GM18907 (cell line): Measurements from ENCODE around the gene FGFR4.

Experiments
- ATAC-seq: cut with Tn5 transposase; IDR thresholded peaks from one replicate; pipeline ENCODE4 v1.9.1; 2021; ENCODE audit warnings: mild to moderate bottlenecking, moderate library complexity; ENCODE audit not compliant: unreplicated experiment

Gene FGFR4

DNA sequence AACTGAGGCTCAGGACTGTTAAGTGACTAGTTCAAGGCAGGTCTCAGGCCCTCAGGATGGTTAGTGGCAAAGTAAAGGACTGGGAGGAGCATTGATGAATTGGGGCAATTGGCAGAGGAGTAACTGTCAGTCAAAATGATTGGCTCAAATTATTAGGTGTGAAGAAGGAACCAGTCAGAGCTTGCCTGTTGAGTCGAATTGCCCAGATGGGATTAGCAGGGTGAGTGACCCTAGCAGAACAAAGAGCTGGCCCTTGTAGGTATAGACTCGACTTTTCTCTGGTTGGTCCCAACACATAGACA, 44.3 kb downstream of the FGFR4 start:
- no peak for ATAC-seq

GRCh38 chr5:177131352-177132135, 44.8 kb downstream of the FGFR4 start:
- ATAC-seq, result no peak

DNA sequence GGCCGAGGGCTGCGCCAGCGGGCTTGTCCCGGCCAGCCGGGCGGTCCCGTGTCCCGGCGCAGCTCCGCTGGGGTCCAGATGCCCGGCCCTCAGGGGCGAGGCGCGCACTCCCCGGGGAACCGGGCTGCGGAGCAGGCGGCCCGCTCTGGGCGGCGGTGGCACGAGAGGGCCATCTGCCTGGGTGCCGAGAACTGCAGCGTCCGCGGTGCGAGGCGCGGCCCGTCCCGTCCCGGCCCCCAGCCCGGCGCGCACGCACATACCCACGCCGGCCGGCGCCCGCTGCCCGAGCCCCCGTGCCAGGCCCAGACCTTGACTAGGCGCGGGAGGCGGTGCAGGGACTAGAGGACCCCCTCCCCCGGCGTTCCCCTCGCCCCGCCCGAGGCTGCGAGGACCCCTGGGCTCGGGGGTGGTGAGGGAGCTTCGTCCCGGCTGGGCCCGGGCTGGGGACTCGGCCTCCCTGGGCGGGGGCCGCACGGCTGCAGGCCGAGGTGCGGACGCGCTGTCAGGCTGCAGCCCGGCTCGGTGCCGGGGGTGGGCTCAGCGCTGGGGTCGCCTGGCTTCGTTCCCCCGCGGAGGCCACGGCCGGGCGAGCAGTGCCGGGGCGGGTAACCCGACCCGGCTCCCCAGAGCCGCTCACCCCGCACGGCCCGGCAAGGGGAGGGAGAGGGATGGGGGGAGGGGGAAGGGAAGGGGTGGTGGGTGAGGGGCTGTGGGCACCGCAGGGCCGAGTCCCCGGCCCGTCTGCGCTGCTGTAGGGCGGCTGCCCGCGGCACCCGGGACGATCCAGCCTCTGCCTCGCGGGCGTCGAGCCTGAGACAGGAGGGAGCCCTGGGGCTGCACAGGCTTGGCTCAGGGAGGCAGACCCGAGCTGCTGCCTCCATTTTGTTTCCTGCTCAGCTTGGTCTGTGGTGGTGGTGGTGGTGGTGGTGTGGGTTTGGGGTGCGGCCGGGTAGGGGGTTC, 45.7 kb downstream of the FGFR4 start:
- peak; percentile 14 for ATAC-seq

DNA sequence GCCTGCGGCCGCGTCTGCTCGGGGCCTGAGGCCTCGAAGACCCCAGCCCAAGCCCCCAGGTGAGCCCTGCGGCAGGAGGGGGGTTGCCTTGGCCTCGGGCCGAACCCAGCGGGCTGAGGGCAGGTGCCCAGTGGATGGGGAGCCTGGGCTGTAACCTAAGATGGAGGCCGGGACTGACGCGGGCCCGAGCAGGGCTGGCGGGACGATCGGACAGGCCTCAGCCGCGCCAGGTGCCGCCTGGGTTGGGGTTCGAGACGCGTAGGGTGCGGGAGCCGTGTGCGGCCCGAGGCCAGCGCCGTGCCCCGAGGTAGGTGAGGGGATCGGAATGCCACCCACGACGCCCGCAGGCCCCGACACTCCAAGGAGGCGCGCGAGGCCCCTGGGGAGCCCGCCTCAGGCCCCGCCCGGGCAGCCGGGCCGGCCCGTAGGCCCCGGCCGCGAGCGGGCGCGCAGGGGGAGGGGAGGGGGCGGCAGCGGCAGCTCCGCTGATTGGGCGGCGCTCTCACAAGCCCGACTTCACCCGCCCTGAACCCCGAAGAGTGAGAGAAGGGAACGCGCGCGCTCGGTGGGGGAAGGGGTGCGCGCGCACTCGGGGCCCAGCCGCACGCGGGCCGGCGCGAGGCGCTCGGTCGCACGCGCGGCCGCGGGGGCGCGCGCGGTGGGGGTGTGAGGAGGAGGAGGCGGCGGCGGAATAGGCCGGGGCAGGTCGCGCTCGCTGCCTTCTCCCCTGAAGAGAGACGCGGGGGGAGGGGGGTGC, 46.6 kb downstream of the FGFR4 start, which contains the start of gene NSD1:
TSS of gene NSD1 (plus strand) at position 678 of the 757 bp plus-strand sequence. CDS start 1,331 bp downstream, outside the sequence.
- ATAC-seq, result peak; percentile 57

GRCh38 chr5:177133853-177134696, 47.4 kb downstream of the FGFR4 start:
- ATAC-seq, result peak; percentile 37

- no peak for ATAC-seq
Observed at GRCh38 chr5:177134697-177135225, 48.0 kb downstream of the FGFR4 start.

DNA sequence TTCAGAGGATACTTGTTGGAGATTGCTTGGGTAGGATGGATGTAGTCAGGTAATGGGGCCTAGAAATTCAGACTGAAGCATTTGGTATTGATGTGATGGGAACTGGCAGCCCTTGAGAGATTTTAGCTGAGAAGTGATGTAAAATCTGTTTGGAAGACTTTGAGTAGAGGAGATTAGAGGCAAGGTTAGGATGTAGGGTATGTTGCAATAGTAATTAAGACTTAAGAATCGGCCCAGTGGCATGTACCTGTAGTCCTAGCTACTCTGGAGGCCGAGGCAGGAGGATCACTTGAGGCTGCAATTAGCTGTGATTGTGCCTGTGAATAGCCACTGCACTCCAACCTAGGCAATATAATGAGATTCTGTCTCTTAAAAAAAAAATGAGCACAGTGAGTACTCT, 53.6 kb downstream of the FGFR4 start:
- no peak for ATAC-seq

DNA sequence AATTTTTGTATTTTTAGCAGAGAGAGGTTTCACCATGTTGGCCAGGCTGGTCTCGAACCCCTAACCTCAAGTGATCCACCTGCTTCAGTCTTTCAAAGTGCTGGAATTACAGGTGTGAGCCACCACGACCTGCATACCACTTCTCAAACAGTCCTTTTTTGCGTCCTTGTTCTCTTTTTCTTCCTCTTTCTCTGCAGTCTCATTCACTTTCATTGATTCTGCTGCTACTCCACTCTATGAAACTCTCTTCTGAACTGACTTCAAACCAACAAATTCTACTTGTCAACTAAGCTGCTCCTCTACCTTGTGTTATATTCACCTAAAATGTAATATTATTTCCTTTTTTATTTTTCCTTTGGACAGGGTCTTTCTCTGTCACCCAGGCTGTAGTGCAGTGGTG, 54.8 kb downstream of the FGFR4 start:
- no peak for ATAC-seq

- no peak for ATAC-seq
Observed at GRCh38 chr5:177142098-177142611, 55.4 kb downstream of the FGFR4 start.

DNA sequence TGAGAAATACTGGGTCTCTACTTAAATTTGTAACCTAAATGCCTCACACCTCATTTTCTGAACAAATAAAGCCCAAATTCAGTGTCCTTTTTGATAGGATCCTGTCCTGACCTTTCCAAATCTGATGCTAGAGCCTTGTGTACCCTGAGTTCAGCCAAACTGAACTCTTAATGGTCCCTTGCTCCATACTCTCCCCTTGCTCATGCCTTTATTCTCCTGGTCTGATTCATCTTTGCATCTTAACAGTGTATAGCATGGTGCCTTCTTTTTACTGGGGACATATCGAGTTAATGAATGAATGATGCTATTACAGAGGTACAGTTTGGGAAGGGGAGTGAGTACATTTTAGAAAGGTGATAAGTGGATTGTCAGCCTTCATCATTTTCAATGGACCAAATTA, 56.1 kb downstream of the FGFR4 start:
- no peak for ATAC-seq

DNA sequence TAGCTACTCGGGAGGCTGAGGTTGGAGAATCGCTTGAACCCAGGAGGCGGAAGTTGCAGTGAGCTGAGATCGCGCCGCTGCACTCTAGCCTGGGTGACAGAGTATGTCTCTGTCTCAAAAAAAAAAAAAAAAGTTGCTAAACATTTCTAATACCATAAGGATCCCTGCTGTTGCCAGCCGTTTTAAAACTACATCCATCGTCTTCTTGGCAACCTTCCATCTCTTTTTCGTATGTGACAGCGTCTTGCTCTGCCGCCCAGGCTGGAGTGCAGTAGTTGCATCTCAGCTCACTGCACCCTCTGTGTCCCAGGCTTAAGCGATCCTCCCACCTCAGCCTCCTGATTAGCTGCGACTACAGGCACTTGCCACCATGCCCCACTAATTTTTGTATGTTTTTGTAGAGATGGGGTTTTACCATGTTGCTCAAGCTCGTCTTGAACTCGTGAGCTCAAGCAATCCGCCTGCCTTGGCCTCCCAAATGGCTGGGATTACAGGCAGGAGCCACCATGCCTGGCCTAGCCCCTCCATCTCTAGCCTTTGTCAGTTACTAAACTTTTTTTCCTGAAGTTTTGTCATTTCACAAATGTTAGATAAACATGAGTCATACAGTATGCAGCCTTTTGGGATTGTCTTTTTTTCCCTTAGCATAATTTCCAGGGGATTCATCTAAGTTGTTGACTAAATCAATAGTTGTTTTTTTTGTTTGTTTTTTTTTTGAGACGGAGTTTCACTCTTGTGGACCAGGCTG, 60.4 kb downstream of the FGFR4 start:
- no peak for ATAC-seq
